HG03558 (cell line): Measurements from ENCODE around the gene IFT57.
"Not testable (repeated sequence)": the region's sequence is repeated elsewhere in the genome, so short reads cannot be mapped to it uniquely, and the experiment has no call there.

Experiments used
- ATAC-seq: cut with Tn5 transposase; IDR thresholded peaks from one replicate; pipeline ENCODE4 v1.9.1; 2021; ENCODE audit warnings: moderate number of reproducible peaks; ENCODE audit not compliant: unreplicated experiment; ENCODE audit errors: extremely low read depth

Gene IFT57, protein sequence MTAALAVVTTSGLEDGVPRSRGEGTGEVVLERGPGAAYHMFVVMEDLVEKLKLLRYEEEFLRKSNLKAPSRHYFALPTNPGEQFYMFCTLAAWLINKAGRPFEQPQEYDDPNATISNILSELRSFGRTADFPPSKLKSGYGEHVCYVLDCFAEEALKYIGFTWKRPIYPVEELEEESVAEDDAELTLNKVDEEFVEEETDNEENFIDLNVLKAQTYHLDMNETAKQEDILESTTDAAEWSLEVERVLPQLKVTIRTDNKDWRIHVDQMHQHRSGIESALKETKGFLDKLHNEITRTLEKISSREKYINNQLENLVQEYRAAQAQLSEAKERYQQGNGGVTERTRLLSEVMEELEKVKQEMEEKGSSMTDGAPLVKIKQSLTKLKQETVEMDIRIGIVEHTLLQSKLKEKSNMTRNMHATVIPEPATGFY

DNA sequence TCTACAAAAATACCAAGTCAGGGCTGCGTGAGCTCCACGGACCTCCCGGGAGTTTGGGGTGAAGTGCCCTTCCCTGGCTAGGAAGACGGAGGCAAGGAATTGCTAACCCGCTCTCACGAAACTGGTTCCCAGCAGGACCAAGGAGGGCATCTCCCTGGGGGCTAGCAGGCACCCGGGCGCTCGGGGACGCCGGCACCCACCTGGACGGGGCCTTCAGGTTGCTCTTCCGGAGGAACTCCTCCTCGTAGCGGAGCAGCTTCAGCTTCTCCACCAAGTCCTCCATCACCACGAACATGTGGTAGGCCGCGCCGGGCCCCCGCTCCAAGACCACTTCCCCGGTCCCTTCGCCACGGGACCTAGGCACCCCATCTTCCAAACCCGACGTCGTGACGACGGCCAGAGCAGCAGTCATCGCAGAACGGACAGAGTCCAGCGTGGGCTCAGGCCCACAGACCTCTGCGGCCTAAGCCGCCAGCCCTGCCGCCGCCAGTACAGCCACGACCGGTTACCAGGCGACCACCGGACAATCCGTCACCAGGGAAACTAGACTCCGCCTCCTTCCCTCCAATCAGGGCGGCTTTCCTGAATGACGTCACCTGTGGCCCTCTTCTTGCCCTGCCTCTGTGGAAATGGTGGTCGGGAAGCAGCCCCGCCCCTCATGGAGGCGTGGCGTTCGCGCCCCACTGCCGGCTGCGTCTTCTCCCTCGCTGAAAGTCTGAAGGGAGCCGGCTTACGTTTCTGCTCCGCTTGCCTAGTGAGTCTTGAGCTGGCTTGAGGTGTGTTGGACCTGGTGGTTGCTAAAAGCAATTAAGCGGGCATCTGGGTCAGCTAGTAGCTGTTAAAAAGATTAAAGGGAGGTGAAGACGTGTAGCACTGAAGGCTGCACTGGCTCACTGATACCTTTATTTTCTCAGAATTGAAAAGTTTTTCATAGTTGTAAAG, at the start of gene IFT57:
Gene IFT57, minus strand, starts transcription at position 514 of the 942 bp plus-strand sequence. Its CDS starts 102 bp downstream, at position 412.
- ATAC-seq = peak; percentile 83

GRCh38 chr3:108271626-108272025, 49.4 kb upstream of the IFT57 start:
- no peak for ATAC-seq

GRCh38 chr3:108268235-108268634, 46.0 kb upstream of the IFT57 start:
- not testable (repeated sequence) for ATAC-seq

GRCh38 chr3:108264534-108265298, 42.5 kb upstream of the IFT57 start:
- not testable (repeated sequence) for ATAC-seq

DNA sequence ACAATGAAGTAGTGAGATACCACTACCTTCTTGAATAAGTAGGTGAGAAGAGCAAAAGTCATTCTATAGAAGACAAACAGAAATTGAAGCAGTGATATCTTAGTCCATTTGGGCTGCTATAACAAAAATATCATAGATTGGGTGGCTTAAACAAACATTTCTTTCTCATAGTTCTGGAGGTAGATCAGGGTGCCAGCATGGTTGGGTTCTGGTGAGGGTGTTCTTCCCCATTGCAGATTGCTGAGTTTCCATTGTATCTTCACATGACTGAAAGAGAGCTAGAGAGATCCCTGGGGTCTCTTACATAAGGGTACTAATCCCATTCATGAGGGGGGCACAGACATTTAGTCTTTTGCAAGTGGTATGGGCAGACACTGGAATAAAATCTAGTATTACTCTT, 32.9 kb upstream of the IFT57 start:
- no peak for ATAC-seq

DNA sequence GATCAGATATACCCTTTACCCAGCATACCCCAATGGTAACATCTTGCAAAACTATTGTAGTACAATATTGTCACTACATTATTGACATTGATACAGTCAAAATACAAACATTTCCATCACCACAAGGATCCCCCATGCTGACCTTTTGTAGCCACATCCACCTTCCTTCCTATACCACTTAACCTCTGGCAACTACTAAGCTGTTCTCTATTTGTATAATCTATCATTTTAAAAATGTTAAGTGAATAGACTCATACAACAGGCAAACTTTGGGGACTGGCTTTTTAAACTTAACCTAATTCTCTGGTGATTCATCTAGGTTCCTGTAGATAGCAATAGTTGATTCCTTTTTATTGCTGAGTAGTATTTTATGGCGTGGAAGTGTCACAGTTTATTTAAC, 29.6 kb upstream of the IFT57 start:
- ATAC-seq = no peak

DNA sequence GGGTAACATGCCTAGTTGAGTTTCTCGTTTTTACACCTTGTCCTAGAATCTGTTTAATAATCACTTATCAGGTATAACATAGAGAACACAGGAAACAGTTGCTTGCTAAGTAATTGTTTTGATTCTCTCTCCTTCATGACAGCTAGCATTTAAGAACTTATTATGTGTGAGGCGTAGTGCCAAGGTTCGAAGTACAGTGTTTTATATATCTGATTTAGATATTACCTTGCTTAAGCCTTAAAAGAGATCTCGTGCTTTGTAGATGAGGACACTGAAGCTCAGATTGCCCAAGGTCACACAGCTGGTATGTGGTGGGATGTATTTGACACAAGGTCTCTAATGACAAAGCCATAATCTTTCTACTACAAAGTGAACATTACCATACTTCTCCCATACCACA, 29.0 kb upstream of the IFT57 start:
- no peak for ATAC-seq

DNA sequence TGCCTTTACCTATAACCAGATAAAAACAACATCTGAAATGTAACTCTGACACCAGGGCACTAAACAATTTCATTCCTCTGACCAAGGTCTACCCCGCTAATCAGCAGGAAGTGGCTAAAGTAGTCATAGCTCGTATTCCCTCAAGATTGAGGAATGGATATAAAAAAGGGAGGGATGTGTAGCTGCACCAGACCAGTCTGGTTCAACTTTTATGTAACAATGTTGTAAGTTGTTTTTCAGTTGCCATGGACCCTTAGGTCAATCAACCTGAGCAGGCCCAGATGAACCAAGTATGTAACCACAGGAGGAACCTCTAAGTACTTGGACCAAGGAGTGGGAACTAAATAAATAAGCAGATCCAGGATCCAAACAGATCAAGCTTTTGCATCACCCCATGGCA, 28.4 kb upstream of the IFT57 start:
- ATAC-seq = no peak

DNA sequence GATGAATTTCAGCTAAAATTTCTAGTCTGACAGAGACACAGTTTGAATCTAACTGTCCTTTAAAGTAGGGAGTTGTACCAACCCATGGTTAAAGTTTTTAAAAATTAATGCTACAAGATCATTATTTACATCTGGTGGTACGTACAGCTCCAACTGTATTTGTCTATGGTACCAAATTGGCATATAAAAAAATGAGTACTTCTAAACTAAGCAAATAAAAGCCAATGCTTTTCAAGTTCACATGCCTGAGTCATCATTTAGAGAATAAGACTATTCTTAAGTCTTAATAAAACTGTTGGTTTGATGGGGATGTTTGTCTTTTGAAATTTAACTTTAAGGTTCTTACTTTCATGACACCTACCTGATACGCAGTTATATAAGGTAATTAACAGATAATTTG, 21.0 kb upstream of the IFT57 start:
- ATAC-seq = no peak

DNA sequence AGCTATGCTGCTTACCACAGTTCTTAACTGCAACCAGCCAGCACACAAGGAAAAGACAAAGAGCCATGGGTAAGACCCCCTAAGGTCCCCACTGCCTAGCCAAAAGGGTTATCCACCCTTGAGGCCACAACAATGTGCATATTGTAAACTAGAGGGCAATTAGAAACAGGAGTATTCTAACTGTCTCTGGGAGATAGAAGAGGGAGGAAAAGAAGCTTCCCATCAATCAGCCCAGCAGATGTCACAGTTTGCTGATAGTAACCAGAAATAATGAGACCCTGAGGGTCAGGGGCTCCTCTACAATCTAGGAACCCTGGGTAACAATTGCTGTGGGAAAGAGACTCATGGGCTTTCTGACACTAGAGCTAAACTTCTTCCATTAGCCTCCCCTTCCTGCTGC, 20.6 kb upstream of the IFT57 start:
- ATAC-seq = no peak

- no peak for ATAC-seq
Observed at GRCh38 chr3:108241721-108242120, 19.5 kb upstream of the IFT57 start.

GRCh38 chr3:108241146-108241545, 18.9 kb upstream of the IFT57 start:
- ATAC-seq = no peak

DNA sequence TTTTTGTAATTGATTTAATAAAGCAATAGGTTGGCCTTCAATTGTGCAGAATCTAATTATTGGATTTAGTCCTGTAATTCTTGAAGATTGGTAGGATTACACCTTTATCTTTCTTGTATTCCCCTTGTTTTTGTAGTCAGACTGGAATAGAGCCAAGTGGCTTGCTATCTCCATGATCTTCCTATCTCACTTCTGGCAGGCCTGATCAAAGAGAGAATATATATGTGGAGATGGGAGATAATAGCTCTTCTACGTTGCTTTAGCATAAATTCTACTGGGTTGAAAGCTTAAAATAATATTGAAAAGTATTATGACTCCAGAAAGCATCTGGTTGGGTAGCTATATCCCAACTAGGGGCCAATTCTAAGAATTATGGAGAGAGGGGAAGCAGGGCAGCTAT, 16.9 kb upstream of the IFT57 start:
- no peak for ATAC-seq

GRCh38 chr3:108235290-108235689, 13.1 kb upstream of the IFT57 start:
- no peak for ATAC-seq

- ATAC-seq = no peak
Observed at GRCh38 chr3:108234387-108234957, 12.2 kb upstream of the IFT57 start.

GRCh38 chr3:108228286-108228685, 6.1 kb upstream of the IFT57 start:
- no peak for ATAC-seq

- no peak for ATAC-seq
Observed at GRCh38 chr3:108227131-108227530, 4.9 kb upstream of the IFT57 start.

- no peak for ATAC-seq
Observed at GRCh38 chr3:108225221-108225620, 3.0 kb upstream of the IFT57 start.

- no peak for ATAC-seq
Observed at GRCh38 chr3:108223928-108224327, 1.7 kb upstream of the IFT57 start.
